CD4-positive, alpha-beta T cell treated with Interleukin-21 for 1 hour (primary cell): ENCODE data around the gene TOPBP1.
A peak's percentile ranks its signal among the peaks of the same experiment; 100 is the strongest.
"Not testable (repeated sequence)": the region's sequence is repeated elsewhere in the genome, so short reads cannot be mapped to it uniquely, and the experiment has no call there.

Experiments used
- DNase-seq: peaks from one replicate; pipeline ENCODE4 v3.0.0-alpha.2; 2020

The TOPBP1 gene

DNA sequence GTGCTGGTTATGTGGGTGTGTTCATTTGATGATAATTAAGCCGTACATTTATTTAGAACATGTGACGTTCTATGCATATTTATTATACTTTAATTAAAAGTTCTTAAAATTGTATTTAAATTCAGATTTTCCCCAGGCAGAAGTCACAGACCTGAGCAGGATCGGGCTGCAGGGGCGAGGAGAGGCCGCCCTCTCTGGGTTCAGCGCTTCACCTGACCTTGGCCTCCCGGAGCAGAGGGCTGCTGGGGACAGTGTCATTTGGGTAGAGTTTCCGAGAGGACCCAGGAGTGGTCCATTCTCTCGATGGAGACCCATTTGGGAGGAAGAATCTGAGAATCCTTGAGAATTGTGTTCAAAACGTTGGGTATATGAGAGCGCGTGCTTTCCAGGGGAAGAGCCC is 12.0 kb upstream of the TOPBP1 start:
- no peak for DNase-seq

DNA sequence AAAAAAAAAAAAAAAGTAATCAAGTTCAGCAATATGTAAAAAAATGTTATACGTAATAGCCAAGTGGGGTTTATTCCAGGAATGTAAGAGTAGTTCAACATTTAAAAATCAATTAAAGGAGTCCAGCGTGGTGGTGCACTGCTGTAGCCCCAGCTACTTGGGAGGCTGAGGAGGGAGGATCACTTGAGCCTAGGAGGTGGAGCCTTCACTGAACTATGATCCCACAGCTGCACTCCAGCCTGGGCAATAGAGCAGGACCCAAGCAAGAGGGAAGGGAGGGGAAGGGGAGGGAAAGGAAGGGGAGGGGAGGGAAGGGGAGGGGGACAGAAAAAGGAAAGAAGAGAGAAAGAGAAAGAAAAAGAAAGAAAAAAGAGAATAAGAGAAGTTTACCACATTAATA is 10.7 kb upstream of the TOPBP1 start:
- no peak for DNase-seq

DNA sequence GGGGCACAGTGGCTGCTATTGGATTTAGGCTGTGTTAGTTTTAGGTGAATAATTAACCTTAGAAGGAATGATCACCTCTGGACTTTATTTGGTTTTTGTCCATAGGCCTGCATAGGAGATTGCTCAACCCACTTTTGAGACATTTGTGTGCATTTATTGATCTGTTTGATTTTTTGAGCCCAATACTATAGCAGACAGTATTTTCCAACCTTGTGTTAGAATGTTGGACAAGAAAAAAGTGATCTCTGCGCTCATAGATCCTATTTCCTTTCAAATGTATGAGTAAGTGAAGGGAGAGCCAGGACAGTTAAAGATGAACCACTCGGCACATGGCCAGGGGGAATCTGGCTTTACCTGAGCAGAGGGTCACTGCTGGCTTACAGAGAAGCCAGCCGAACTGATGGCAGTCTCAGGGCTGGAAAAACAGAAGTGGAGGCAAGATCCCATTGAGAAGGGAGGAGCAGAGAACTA is 8.8 kb upstream of the TOPBP1 start:
- DNase-seq, result no peak

- DNase-seq, result no peak
Observed at GRCh38 chr3:133669949-133670524, 8.3 kb upstream of the TOPBP1 start.

GRCh38 chr3:133667118-133667517 is 5.4 kb upstream of the TOPBP1 start:
- no peak for DNase-seq

DNA sequence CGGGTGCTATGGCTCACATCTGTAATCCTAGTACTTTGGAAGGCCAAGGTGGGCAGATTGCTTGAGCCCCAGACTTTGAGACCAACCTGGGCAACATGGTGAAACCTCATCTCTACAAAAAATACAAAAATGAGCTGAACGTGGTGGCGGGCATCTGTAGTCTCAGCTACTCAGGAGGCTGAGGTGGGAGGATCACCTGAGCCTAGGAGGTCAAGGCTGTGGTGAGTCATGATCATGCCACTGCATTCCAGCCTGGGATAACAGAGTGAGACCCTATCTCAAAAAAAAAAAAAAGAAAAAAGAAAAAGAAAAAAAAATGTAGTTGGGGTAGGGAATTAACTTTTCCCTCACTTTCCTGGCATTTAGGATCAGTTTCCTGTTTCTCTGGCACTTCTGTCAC is 3.4 kb upstream of the TOPBP1 start:
- not testable (repeated sequence) for DNase-seq

DNA sequence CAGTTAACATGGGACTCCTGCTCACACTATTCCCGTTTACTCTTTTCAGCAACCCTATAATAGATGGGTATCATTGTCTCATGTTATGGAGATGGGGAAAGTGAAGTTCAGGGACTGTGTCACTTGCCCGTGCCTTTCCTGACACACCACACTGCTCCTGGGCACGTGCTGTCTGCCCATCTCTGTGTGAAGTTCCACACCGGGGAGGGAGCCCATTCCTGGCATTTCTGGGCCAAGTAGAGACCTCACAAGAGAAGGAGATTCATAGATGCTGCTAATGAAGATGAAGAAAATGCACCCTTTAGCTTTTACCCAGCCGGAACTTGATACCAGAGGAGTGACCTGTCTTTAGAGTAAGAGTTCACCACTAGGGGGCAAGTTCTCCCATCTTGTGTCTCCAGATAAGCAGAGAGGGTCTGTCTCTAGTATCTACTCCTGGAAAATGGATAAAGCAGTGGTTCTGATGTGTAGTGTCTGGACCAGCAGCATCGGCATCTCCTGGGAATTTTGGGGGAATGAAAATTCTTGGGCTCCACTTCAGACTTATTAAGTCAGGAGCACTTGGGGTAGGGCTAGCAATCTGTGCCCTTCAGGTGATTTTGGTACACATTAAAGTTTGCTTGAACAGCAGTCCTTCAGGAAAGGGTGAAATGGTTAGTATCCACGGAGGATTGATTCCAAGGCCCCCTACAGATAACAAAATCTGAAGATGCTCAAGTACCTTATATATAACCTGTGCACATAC is 2.0 kb upstream of the TOPBP1 start:
- DNase-seq, result peak; percentile 72

DNA sequence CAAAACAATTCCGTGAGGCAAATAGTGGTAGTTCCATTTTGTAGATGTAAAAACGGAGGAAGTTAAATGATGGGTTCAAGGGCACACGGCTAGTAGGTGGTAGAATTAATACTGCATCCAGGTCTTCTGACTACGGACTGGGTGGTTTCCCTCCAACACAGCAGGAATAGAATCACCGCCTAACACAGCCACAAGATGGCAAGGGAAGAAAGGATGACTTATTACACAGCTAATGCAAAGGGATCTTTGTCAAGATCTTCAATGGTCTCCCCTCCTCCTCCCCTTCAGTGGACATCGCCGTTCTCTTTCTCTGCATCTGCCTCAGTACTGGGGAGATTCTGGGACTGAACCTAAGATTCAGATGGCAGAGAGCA is 524 bp upstream of the TOPBP1 start:
- DNase-seq, result peak; percentile 40

DNA sequence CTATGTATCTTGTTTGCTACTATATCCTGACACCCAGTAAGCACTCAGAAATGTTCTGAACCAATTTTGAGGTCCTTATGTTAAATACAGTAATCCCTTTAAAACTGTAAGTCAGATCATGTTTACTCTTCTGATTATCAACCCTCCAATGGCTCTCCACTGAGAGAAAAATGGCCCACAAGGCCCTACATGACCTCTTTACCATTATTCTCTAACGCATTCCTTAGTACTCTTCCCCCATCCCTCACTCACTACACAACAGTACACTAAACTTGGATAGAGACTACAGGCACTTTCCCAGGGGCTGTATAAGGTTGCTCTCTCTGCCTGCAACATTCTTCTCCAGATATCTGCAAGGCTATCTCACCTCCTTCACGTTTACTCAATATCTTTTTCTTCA is 1.9 kb downstream of the TOPBP1 start:
- no peak for DNase-seq

GRCh38 chr3:133655731-133656515 is 5.8 kb downstream of the TOPBP1 start:
- DNase-seq, result no peak

GRCh38 chr3:133649486-133650068 is 12.2 kb downstream of the TOPBP1 start:
- DNase-seq, result no peak

DNA sequence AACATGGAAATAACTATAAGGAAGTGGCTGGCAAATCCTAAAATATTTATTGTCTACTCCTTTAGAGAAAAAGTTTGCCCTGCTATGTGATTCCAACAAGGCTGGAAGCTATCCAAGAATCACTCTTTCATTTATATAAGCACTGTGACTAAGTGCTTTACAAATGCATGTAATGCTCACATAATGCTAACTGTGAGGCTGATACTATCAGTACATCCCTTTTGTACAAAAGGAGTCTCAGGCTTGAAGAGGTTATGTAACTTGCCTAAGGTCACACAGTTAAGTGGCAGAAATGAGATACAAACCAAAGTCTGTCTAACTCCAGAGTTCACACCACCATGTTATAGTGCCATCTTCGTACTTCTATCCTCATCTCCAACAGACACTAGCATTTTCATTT is 17.0 kb downstream of the TOPBP1 start:
- no peak for DNase-seq

DNA sequence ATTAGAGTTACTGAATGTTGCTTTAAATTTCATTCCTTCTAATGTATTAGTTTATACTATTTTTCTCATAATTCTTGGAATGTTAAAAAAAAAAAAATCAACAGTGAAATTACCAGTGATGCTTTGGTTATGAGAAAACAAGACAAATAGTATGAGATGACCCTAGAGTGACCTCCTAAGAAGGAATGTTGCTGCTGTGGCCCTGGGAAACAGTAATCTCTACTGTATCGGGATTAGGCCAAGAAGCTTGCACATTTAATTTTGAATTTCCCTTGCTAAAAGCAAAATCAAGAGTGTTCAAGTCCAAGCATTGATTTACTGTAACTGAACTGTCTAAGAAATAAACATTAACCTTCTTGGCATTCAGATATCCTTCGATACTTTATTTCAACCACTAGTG is 18.1 kb downstream of the TOPBP1 start:
- DNase-seq, result no peak

GRCh38 chr3:133641254-133641653 is 20.5 kb downstream of the TOPBP1 start:
- DNase-seq, result no peak

GRCh38 chr3:133633439-133633838 is 28.3 kb downstream of the TOPBP1 start:
- no peak for DNase-seq

DNA sequence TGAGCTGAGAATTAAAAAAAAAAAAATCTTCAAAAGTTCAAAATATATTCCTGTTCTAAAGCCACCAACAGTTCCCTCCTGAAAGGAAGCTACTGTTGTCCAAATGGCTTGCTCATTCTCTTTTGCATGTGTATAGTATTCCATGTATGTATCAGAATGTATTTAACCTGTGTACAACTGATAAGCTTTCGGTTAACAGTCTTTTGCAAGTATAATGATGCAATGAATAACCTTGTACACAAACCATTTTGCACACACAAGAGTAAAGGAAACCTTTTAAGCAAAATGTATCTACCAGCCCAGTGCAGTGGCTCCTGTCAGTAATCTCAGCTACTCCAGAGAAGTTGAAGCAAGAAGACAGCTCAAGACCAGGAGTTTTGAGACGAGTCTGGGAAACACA is 32.6 kb downstream of the TOPBP1 start:
- no peak for DNase-seq

GRCh38 chr3:133627789-133628188 is 34.0 kb downstream of the TOPBP1 start:
- no peak for DNase-seq

GRCh38 chr3:133620066-133620784 is 41.5 kb downstream of the TOPBP1 start:
- no peak for DNase-seq

GRCh38 chr3:133611534-133611933 is 50.2 kb downstream of the TOPBP1 start:
- DNase-seq, result no peak

DNA sequence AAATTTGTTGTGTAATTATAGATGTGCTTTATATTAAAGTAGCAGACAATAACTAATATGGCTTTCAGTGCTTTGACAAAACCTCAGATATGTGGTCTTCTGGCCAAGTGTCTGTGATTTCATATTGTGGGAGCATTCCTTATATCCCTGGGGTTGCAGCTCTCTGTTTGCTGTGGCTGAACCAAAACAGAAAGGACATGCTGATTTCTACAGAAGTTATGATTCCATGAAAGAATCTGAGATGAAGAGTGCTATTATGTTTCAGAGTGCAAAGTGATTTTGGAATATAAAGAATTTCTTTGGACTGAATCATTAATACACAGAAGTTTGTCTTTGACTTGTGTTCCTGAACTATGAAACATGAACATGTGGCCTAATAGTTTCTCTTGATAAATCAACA is 51.7 kb downstream of the TOPBP1 start:
- no peak for DNase-seq

DNA sequence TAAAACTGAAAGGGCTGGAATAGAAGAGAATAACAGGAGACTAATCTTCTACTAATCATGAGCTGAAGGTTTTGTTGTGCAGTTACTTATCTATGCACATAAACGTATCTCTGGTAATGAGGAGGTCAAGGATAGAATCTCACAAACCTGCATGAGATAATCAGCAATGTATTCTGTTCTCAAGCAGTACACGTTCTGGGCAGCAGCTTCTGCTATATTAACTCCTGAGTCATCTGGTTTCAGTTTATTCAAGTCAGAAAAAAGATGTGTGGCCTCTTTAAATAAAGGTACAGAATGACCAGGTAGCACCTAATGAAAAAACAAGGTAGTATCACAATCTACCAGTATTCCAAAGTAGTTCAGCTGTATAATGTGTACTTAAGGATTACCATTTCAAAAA is 53.4 kb downstream of the TOPBP1 start:
- no peak for DNase-seq

GRCh38 chr3:133607816-133608215 is 53.9 kb downstream of the TOPBP1 start:
- DNase-seq, result no peak

DNA sequence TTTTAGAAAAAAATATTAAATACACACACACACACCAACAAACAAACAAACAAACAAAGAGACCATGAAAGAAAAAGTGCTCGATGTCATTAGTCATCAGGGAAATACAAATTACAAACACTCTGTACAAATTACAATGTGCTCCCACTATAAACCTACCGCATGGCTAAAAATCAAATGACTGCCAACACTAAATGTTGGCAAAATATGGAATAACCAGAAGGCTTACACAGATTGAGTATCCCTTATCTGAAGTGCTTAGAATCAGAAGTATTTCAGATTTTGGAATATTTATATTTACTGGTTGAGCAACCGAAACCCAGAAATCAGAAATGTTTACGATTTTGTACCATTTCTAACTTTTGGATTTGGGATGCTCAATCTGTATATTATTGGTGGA is 54.8 kb downstream of the TOPBP1 start:
- no peak for DNase-seq
